WTC11 (cell line): ENCODE measurements around the gene TRMT2B. TPM values are rescaled to one million over a fixed set of nuclear protein-coding genes. Genes with fewer than 3 reads are reported as not detected.

Source experiments
- ATAC-seq: fragments of 200-7000 bp; cut with Tn5 transposase; 2 replicates; pipeline ENCODE4 v1.10.0; 2021; ENCODE audit warnings: mild to moderate bottlenecking, moderate library complexity
- CTCF ChIA-PET: fragments of 300-600 bp; sonication (Branson Sonifier 250); formaldehyde crosslinking; loops from one replicate; lab custom pipeline; 2021; ENCODE audit warnings: antibody characterized with exemption; lab: Charles Lee
- POLR2A ChIA-PET: fragments of 350-600 bp; sonication (Branson Sonifier 250); formaldehyde crosslinking; loops from one replicate; lab custom pipeline; 2021; ENCODE audit warnings: antibody characterized with exemption; lab: Charles Lee
- DNase-seq: peaks from one replicate; pipeline ENCODE4 v3.0.0; 2021; ENCODE audit warnings: low spot score
- H3K27ac Mint-ChIP-seq: 2 replicates; pipeline ENCODE4 v1.8.0; 2021; ENCODE audit warnings: mixed read lengths
- H3K27me3 Mint-ChIP-seq: 2 replicates; pipeline ENCODE4 v1.8.0; 2021; ENCODE audit warnings: low read depth, mild to moderate bottlenecking, moderate library complexity, mixed read lengths
- H3K36me3 Mint-ChIP-seq: 2 replicates; pipeline ENCODE4 v1.8.0; 2021; ENCODE audit warnings: mixed read lengths
- H3K4me1 Mint-ChIP-seq: 2 replicates; pipeline ENCODE4 v1.8.0; 2022; ENCODE audit warnings: mixed read lengths
- H3K4me3 Mint-ChIP-seq: 2 replicates; pipeline ENCODE4 v1.8.0; 2021; ENCODE audit warnings: mild to moderate bottlenecking, moderate library complexity, mixed read lengths
- H3K9me3 Mint-ChIP-seq: 2 replicates; pipeline ENCODE4 v1.8.0; 2021; ENCODE audit warnings: mixed read lengths
- AR ChIP-seq: fragments of 250-450 bp; sonication (Bioruptor Pico); IDR thresholded peaks from 2 replicates; pipeline ENCODE4 v1.9.0; 2021; ENCODE audit warnings: mild to moderate bottlenecking
- CREM ChIP-seq: sonication (generic); formaldehyde crosslinking; IDR thresholded peaks from 2 replicates; pipeline ENCODE4 v1.8.1; 2022; ENCODE audit warnings: mild to moderate bottlenecking, missing genetic modification reagents, moderate library complexity
- EMX1 ChIP-seq: fragments of 250-450 bp; sonication (Bioruptor Pico); IDR thresholded peaks from 2 replicates; pipeline ENCODE4 v1.8.0; 2021; ENCODE audit warnings: mild to moderate bottlenecking
- FOXP1 ChIP-seq: sonication (generic); formaldehyde crosslinking; IDR thresholded peaks from 2 replicates; pipeline ENCODE4 v1.8.0; 2022; ENCODE audit warnings: missing genetic modification reagents, mild to moderate bottlenecking, moderate library complexity, borderline replicate concordance
- HMGXB4 ChIP-seq: sonication (generic); formaldehyde crosslinking; IDR thresholded peaks from 2 replicates; pipeline ENCODE4 v1.8.1; 2023; ENCODE audit warnings: mild to moderate bottlenecking, moderate library complexity, missing genetic modification reagents
- JUN ChIP-seq: sonication (generic); formaldehyde crosslinking; IDR thresholded peaks from 2 replicates; pipeline ENCODE4 v1.8.0; 2023; ENCODE audit warnings: mild to moderate bottlenecking, missing genetic modification reagents
- NFE2L1 ChIP-seq: sonication (generic); formaldehyde crosslinking; IDR thresholded peaks from 2 replicates; pipeline ENCODE4 v1.8.1; 2023; ENCODE audit warnings: missing genetic modification reagents
- PRRX2 ChIP-seq: fragments of 250-450 bp; sonication (Bioruptor Pico); IDR thresholded peaks from 2 replicates; pipeline ENCODE4 v1.8.0; 2021; ENCODE audit warnings: mild to moderate bottlenecking
- SP1 ChIP-seq: sonication (generic); formaldehyde crosslinking; conservative IDR thresholded peaks from 2 replicates; pipeline ENCODE4 v1.8.1; 2022; ENCODE audit warnings: missing genetic modification reagents
- TEAD1 ChIP-seq: sonication (generic); formaldehyde crosslinking; IDR thresholded peaks from 2 replicates; pipeline ENCODE4 v1.8.0; 2022; ENCODE audit warnings: mild to moderate bottlenecking, missing genetic modification reagents
- TP53 ChIP-seq: sonication (generic); formaldehyde crosslinking; IDR thresholded peaks from 2 replicates; pipeline ENCODE4 v1.8.1; 2023; ENCODE audit warnings: mild to moderate bottlenecking, missing genetic modification reagents
- ZBTB21 ChIP-seq: sonication (generic); formaldehyde crosslinking; IDR thresholded peaks from 2 replicates; pipeline ENCODE4 v1.8.1; 2023; ENCODE audit warnings: mild to moderate bottlenecking, missing genetic modification reagents, borderline replicate concordance
- ZNF263 ChIP-seq: sonication (generic); formaldehyde crosslinking; IDR thresholded peaks from 2 replicates; pipeline ENCODE4 v1.8.1; 2022; ENCODE audit warnings: low read depth, mild to moderate bottlenecking, moderate library complexity, missing genetic modification reagents
- ZNF416 ChIP-seq: fragments of 250-450 bp; sonication (Bioruptor Pico); IDR thresholded peaks from 2 replicates; pipeline ENCODE4 v1.9.0; 2021; ENCODE audit warnings: mild to moderate bottlenecking, inconsistent platforms
- ZSCAN18 ChIP-seq: fragments of 250-450 bp; sonication (Bioruptor Pico); IDR thresholded peaks from 2 replicates; pipeline ENCODE4 v2.1.2; 2022; ENCODE audit warnings: mild to moderate bottlenecking, moderate library complexity
- total RNA-seq: library from RNA; stranded (reverse); gene quantifications from 3 replicates; pipeline ENCODE4 v1.2.3, GENCODE V29; 2021

Gene TRMT2B
- total RNA-seq, 1 experiment from 2014 or later, result 14.3 TPM

- DNase-seq (peak; percentile 8), ATAC-seq (peak; percentile 24)
- H3K4me3 Mint-ChIP-seq, result peak overlapping the region; percentile 86
- TF ChIP-seq SP1 (no peak), ZSCAN18 (CRISPR knock-in tag) (no peak), TEAD1 (CRISPR knock-in tag) (no peak), ZBTB21 (CRISPR knock-in tag) (no peak), JUN (CRISPR knock-in tag) (no peak), CREM (CRISPR knock-in tag) (no peak), TP53 (no peak), FOXP1 (CRISPR knock-in tag) (no peak), ZNF416 (no peak), AR (CRISPR knock-in tag) (no peak), EMX1 (no peak), HMGXB4 (CRISPR knock-in tag) (no peak), NFE2L1 (CRISPR knock-in tag) (no peak), ZNF263 (no peak)
- ChIA-PET CTCF (no interaction called here), POLR2A (interaction anchor here (1.9 kb wide), 1 partner anchor 18 kb away, joined by 11 read pairs; the partner anchor contains the start of gene CENPI)
- peaks cover 22% of the 10 kb centered on the region for H3K4me1 Mint-ChIP-seq
- H3K36me3 Mint-ChIP-seq, result no peaks in the 10 kb centered on the region
- no peak overlapping the region for H3K27ac Mint-ChIP-seq
- H3K9me3 Mint-ChIP-seq, result no peaks in the 10 kb centered on the region
- H3K27me3 Mint-ChIP-seq, result peaks cover 11% of the 10 kb centered on the region
Observed at GRCh38 chrX:101079736-101080270, 27.9 kb upstream of the TRMT2B start.

- Mint-ChIP-seq H3K27me3 (peaks cover 11% of the 10 kb centered on the region), H3K36me3 (no peaks in the 10 kb centered on the region), H3K4me3 (peak within 1 kb of the TSS; percentile 86), H3K27ac (peak within 1 kb of the TSS; percentile 41; the same call in 1 of the 2 replicates), H3K4me1 (peaks cover 22% of the 10 kb centered on the region), H3K9me3 (no peaks in the 10 kb centered on the region)
- peak; percentile 19 for DNase-seq
- TF ChIP-seq PRRX2 (CRISPR knock-in tag), result no peak
- no peak for TF ChIP-seq AR (CRISPR knock-in tag)
- ChIA-PET CTCF (no interaction called here), POLR2A (interaction anchor here (0.6 to 1.9 kb wide), 2 partner anchors 19 to 339 kb away, joined by 4 to 11 read pairs; partner anchors contain the start of gene CENPI)
- peak; percentile 84 for ATAC-seq
Observed at GRCh38 chrX:101078716-101079598, 27.0 kb upstream of the TRMT2B start, which contains the start of gene TMEM35A. Gene TMEM35A, plus strand, starts transcription at chrX:101078879. Its CDS starts 124 bp downstream, at chrX:101079003.
